Retina (tissue), 1 donor: ENCODE data around the gene CLEC14A.

Source experiments
- DNase-seq: peaks from one replicate; pipeline ENCODE4 v3.0.0-alpha.2; 2016

Gene CLEC14A

DNA sequence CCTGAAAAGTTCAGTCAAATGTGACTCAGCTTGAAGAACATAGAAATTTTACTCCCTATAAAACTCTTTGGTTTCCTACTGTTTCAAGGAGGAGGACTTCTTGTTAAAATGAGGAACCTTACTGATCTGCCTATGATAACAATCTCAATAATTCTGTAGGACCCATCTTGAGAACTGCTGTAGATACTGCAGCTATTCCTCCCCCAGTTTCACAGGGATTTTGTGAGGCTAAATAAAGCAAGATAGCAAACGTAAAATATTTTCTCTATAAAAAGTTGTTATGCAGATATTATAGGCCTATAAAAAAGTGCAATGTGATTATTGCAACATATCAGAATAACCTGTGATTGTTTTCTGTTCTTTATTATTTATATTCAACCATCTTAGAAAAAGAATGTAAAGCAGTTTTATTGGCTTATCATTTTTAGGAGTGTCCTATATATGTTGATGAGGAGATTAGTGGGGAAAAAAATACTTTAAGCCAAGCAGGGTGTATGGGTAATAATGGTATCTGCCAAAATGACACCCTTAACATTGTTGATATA is 12.1 kb downstream of the CLEC14A start:
- DNase-seq = no peak

DNA sequence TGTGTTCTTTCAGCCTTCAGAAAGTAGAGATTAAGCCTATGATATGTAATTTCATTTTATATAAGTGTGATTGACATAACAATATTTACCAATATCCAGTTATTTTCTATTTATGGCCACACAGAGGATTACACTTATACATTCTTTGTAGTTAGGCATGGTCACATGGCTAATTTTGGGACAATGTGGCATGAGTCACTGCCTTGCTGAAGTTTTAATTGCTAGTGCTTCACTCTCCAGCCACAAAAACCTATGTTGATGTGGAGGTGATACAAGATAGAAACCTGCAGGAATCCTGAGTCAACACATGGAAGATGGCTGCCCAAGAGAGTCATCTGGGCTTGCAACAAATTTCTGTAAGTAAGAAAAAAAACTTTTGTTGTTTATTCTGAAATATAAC is 17.0 kb downstream of the CLEC14A start:
- DNase-seq = no peak

- no peak for DNase-seq
Observed at GRCh38 chr14:38238332-38238731, 17.6 kb downstream of the CLEC14A start.

DNA sequence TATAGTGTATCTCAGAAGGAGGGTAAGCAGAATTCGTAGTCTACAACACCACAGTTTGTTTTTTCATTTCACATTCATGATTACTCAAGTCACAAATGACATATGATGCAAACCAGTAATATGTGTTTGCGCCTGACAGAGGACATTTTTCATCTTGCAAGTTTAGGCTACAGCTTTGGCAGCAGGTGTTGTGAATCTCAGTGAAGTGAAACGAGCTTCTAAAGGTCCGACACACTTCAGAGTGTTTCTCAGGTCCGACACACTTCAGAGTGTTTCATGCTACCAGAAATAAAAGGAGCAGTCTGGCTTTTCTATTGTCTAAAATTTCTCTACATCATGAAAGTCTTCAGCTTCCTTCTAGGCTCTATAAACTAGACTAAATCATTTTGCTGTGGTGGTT is 22.7 kb downstream of the CLEC14A start:
- DNase-seq = no peak

GRCh38 chr14:38226366-38226765 is 29.5 kb downstream of the CLEC14A start:
- no peak for DNase-seq

DNA sequence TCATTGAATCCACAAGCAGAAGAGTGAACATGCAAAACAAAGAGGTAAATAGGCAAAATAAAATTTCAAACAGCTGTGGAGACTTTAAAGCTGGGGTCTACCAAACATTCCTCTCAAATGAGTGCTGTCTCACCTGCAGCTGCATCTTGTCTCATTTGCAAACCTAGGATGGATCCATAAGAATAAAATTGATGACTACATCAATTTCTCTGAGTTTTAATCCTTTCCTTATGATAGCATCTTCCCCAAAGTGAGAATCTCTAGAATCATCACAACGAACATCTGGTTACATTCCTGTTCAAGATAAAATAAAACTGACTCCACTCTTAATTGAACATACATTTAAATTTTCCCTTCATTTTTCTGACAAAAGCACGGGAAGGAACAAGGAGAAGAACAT is 29.9 kb downstream of the CLEC14A start:
- no peak for DNase-seq

DNA sequence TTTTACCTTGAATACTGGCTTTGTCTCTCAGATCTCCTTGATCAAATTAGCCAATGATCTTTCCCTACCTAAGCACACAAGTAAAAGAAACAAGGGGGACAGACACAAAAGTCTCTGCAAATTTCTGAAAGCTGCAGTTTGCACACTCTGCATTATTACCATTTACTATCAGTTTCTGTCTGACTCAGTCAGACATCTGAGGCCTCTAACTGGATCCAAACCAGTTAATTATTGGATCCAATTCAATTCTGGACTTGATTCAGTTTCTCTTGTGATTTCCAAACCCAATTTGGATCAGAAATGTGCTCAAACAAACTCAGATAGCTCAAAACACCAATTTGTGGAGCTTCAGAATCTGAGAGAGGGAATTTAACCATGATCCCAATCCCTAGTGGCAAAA is 31.6 kb downstream of the CLEC14A start:
- no peak for DNase-seq

GRCh38 chr14:38221077-38221476 is 34.8 kb downstream of the CLEC14A start:
- no peak for DNase-seq

- DNase-seq = no peak
Observed at GRCh38 chr14:38217553-38217952, 38.3 kb downstream of the CLEC14A start.

DNA sequence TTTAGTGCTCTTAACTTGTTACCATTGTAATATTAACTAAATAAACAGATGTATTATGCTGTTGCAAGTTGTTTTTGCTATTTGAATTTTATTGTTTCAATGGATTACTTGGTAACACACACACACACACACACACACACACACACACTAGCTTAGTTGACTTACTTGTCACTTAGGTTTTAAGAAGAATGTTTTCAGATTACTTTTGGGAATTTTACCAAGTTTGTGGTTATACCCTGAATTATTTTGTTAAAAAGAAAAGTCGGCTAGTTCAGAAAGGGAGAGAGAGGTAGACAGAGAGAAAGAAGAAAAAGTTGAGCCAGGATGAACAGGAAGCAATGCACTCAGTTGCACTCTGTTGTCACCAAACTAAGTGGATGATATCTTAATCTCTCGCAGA is 42.9 kb downstream of the CLEC14A start:
- DNase-seq = no peak

DNA sequence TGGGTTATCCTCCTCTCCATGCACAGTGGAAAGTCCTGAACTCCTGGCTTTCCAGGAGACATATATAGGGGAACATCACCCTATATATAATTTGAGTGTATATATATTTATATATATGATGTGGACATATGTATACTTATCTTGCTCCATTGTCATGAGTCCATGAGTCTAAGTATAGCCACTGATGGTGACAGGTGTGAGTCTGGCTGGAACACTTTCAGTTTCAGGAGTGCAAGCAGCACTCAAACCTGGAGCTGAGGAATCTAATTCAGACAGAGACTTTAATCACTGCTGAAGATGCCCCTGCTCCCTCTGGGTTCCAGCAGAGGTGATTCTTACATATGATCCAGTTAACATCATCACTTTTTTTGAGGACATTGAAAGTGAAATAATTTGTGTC is 43.8 kb downstream of the CLEC14A start:
- no peak for DNase-seq

DNA sequence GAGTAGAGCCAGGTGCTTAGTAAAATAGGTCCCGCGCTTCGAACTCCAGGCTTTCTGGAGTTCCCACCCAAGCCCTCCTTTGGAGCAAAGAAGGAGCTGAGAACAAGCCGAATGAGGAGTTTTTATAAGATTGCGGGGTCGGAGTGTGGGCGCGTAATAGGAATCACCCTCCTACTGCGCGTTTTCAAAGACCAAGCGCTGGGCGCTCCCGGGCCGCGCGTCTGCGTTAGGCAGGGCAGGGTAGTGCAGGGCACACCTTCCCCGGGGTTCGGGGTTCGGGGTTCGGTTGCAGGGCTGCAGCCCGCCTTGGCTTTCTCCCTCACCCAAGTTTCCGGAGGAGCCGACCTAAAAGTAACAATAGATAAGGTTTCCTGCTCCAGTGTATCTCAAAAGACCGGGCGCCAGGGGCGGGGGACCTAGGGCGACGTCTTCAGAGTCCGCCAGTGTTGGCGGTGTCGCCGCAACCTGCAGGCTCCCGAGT is 44.6 kb downstream of the CLEC14A start:
- peak; percentile 50 for DNase-seq

GRCh38 chr14:38210587-38211216 is 45.2 kb downstream of the CLEC14A start:
- peak; percentile 46 for DNase-seq

- DNase-seq = peak; percentile 58
Observed at GRCh38 chr14:38209572-38210557, 46.0 kb downstream of the CLEC14A start.

DNA sequence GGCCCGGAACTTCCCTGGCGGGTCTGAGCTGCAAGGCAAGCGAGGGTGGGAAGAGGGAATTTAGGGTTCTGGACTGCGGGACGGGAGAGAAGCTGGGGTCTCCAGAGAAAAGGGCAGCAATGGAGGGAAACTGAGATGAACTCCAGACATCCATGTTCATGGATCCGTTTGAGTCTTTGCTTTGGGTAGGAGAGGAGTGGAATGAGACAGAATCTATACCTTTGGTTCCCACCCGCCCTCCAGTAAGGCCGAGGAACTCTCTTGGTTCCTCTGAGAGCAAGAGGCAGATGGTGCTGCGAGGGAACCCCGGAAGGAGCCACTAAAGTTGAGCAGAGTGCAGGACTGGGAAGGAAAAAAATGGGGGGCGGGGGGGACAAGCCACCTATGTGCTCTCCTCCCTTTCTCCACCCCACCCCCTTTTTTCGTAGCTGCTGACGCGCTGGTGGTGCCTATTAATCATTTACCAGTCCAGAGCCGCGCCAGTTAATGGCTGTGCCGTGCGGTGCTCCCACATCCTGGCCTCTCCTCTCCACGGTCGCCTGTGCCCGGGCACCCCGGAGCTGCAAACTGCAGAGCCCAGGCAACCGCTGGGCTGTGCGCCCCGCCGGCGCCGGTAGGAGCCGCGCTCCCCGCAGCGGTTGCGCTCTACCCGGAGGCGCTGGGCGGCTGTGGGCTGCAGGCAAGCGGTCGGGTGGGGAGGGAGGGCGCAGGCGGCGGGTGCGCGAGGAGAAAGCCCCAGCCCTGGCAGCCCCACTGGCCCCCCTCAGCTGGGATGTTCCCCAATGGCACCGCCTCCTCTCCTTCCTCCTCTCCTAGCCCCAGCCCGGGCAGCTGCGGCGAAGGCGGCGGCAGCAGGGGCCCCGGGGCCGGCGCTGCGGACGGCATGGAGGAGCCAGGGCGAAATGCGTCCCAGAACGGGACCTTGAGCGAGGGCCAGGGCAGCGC is 47.0 kb downstream of the CLEC14A start:
- DNase-seq = peak; percentile 80

DNA sequence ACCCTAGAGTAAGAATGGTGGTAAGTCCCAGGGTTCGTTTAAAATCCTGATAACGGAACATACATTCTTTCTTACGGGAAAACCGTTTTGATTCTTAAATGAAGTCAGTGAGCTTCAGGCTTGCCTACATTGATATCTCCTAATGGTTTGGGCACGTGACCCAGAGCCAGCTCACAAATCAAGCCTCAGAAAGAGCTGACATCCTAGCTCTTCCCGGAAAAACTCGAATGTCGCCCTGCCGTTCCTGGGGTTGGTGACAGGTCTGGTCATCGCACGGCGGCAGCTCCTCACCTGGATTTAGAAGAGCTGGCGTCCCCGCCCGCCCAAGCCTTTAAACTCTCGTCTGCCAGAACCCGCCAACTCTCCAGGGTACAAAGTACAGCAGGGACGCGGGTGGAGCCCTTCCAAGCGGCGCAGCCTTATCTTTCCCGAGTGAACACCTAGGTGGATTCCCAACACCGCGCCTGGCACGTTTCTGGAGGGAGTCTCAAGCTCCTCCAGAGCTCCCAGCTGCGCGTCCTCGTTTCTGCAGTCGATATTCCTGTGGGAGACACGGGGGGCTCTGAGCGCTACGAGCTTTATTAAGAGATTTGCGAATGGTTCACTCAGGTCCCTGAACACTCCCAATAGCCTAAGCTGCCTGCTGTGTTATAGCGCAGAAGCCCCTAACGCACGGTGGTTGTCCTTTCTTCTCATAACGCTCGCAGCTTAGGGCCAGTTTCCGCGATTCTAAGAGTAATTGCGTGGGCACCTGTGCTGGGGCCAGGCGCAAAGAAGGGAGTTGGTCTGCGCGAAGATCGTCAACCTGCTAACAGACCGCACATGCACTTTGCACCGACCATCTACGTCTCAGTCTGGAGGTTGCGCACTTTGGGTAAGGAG is 47.9 kb downstream of the CLEC14A start, which contains the start of gene SSTR1:
Gene SSTR1 (plus strand): TSS at position 169 of the 882 bp plus-strand sequence. CDS start 1,486 bp downstream, outside the sequence.
- peak; percentile 67 for DNase-seq

GRCh38 chr14:38207377-38207735 is 48.5 kb downstream of the CLEC14A start:
- DNase-seq = no peak

- DNase-seq = no peak
Observed at GRCh38 chr14:38206689-38207376, 49.1 kb downstream of the CLEC14A start.

DNA sequence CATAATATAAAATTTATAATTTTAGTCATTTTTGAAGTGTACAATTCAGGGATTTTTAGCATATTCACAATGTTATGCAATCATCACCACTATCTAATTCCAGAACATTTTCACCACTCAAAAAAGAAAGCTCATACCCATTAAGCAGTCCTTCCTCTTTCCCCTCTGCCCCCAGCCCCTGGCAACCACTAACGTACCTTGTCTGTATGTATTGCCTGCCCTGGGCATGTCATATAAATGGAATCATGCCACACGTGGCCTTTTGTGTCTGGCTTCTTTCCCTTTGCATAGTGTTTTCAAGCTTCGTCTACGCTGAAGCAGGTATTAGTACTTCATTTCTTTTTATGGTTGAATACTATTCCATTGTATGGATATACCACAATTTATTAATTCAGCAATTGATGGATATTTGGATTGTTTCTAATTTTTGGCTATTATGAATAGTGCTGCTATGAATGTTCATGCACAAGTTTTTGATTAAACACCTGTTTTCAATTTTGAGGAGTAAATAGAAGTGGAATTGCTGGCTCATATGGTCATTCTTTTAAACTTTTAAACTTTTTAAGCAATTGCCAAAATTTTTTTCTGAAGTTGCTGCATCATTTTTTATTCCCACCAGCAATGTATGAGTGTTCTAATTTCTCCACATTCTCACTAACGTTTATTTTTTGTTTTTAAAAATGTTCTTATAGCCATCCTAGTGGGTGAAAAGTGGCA is 49.8 kb downstream of the CLEC14A start:
- no peak for DNase-seq
